Measurements from ENCODE around the gene CIC.

- no peak for TF ChIP-seq POLR2A (IDR thresholded peaks at IDR 0.05; ENCODE audit: insufficient read depth in 1 of 2, low read depth in 2 of 2, low read length in 2 of 2)
- no peak for TF ChIP-seq MAFF (IDR thresholded peaks at IDR 0.05; ENCODE audit: low read depth, low read length)
- TF ChIP-seq ZNF318 (CRISPR knock-in tag; IDR thresholded peaks at IDR 0.05): no peak
- no peak for TF ChIP-seq POLR2AphosphoS5 (IDR thresholded peaks at IDR 0.05; ENCODE audit: low read depth, low read length)
Observed at GRCh38 chr19:42241279-42241678, 27.8 kb upstream of the CIC start.
